Bronchial epithelial cell (primary cell): ENCODE measurements around the gene NCF2. TPM values are rescaled to one million over a fixed set of nuclear protein-coding genes. Genes with fewer than 3 reads are reported as not detected.

Experiments used
- DNase-seq: peaks from one replicate; pipeline ENCODE4 v3.0.0-alpha.2; 2010; ENCODE audit warnings: low read depth
- FAIRE-seq: peaks from 2 replicates; lab custom pipeline; 2011; peaks lifted over from hg19 to GRCh38; lab: Jason Lieb, UNC
- H3K27me3 ChIP-seq: 2 replicates; pipeline ENCODE4 v1.5.1; 2011; ENCODE audit warnings: low read length; ENCODE audit not compliant: control insufficient read depth, insufficient read depth
- H3K36me3 ChIP-seq: 2 replicates; pipeline ENCODE4 v1.5.1; 2011; ENCODE audit warnings: low read length; ENCODE audit not compliant: control insufficient read depth, insufficient read depth
- H3K4me3 ChIP-seq: 2 replicates; pipeline ENCODE4 v1.5.1; 2011; ENCODE audit warnings: mild to moderate bottlenecking, low read depth, low read length, control low read depth
- total RNA-seq: library from RNA; depleted of rRNA; stranded (reverse); fragments of >200 nt; gene quantifications from 2 replicates; pipeline ENCODE4 v1.2.1, GENCODE V29; 2014
- TF ChIP-seq, protein P1 (sequence below): IDR thresholded peaks from 2 replicates; pipeline ENCODE4 v1.5.1; 2011; ENCODE audit warnings: mild to moderate bottlenecking, moderate library complexity, low read length, control low read depth, inconsistent platforms; ENCODE audit not compliant: insufficient read depth, severe bottlenecking

NCF2 gene, protein sequence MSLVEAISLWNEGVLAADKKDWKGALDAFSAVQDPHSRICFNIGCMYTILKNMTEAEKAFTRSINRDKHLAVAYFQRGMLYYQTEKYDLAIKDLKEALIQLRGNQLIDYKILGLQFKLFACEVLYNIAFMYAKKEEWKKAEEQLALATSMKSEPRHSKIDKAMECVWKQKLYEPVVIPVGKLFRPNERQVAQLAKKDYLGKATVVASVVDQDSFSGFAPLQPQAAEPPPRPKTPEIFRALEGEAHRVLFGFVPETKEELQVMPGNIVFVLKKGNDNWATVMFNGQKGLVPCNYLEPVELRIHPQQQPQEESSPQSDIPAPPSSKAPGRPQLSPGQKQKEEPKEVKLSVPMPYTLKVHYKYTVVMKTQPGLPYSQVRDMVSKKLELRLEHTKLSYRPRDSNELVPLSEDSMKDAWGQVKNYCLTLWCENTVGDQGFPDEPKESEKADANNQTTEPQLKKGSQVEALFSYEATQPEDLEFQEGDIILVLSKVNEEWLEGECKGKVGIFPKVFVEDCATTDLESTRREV
- 96.4 and 202 TPM in 2 replicates for total RNA-seq

DNA sequence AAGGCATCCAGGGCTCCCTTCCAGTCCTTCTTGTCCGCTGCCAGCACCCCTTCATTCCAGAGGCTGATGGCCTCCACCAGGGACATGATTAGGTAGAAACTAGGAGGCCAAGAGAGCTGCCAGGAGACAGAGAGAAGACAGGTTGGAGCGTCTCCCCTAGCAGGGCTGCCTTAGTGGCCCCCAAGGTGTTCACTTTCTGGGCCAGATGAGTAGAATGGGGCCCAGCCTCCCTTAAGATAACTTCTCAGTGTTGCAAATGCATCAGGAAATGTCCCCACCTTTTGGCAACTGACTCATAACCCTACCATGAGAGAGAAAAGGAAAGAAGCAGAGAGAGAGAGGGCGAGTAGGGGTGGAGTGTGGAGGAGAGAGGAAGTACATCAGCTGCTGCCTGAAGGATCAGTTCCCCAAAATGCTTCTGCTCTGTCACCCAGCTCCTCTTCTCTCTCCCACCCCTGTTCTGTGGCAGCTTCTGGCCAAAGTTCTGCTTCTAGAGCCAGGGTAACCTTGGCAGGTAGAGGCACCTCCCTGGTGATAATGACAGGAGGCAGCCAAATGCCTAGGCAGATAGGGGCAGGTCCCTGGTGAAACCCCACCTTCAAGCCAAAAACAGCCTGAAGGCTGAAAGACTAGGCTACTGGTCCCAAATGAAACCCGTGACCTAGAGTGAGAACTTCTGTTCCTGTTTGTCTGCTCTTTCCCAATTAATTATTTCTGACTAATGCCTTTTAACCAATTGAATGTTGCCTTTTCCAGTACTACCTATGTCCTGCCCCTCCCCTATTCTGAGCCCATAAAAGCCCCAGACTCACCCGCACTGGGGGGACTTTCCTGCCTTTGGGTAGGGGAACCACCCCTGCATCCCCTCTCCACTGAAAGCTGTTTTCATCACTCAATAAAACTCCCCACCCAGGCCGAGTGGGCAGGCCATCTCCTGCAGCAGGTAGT lies at the start of gene NCF2:
TSS of gene NCF2 (minus strand) at position 216 of the 948 bp plus-strand sequence. CDS start at position 86, 130 bp downstream.
- Histone ChIP-seq H3K36me3 (no peaks in the 10 kb centered on the region), H3K4me3 (no peak within 1 kb of the TSS), H3K27me3 (no peaks in the 10 kb centered on the region)
- FAIRE-seq (no peak), DNase-seq (peak; percentile 82)
- TF ChIP-seq, protein P1, sequence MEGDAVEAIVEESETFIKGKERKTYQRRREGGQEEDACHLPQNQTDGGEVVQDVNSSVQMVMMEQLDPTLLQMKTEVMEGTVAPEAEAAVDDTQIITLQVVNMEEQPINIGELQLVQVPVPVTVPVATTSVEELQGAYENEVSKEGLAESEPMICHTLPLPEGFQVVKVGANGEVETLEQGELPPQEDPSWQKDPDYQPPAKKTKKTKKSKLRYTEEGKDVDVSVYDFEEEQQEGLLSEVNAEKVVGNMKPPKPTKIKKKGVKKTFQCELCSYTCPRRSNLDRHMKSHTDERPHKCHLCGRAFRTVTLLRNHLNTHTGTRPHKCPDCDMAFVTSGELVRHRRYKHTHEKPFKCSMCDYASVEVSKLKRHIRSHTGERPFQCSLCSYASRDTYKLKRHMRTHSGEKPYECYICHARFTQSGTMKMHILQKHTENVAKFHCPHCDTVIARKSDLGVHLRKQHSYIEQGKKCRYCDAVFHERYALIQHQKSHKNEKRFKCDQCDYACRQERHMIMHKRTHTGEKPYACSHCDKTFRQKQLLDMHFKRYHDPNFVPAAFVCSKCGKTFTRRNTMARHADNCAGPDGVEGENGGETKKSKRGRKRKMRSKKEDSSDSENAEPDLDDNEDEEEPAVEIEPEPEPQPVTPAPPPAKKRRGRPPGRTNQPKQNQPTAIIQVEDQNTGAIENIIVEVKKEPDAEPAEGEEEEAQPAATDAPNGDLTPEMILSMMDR, result no peak

DNA sequence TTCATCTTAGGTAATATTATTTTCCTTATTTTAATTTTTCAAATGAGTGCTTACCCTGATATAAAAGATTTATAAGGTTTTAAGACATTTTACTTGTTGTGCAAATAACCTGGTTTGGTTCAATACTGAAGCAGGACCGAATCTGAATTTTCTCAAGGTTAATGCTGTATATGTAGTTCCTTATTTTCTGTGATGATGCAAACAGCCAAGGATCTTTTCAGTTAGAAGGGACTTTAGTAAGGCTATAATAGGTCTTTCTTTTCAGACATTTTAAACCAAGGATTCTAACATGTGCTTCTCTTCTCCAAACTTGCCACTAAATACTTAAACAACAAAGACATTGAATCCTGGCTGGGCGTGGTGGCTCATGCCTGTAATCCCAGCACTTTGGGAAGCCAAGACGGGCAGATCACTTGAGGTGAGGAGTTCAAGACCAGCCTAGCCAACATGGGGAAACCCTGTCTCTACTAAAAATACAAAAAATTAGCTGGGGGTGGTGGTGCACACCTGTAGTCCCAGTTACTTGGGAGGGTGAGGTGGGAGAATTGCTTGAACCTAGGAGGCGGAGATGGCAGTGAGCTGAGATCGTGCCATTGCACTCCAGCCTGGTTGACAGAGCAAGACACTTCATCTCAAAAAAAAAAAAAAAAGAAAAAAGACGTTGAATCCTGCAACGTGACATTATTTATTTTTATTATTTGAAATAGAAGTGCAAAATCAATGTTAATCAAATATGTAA lies 48.6 kb upstream of the NCF2 start:
- no peak for DNase-seq
- no peak for FAIRE-seq

DNA sequence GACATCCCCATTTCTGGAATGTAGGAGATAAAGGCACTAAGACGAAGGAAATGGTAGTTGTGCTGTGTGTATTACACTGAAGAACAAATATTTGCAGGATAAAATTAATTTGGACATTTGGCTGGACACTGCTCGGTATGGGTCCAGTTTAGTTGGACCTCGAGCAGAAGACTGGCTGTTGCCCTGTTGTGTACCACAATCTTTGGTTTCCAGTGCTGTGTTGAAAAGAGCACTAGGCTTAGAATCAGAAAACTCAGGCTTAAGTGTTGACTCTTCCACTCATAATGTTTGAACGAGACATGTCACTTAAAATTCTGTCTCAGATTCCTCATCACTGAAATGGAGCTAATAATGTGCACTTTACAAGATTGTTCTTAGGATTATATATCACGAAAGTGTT lies 46.5 kb upstream of the NCF2 start:
- TF ChIP-seq, protein P1, result no peak
- Histone ChIP-seq H3K4me3 (no peak overlapping the region), H3K36me3 (peaks cover 2% of the 10 kb centered on the region), H3K27me3 (no peaks in the 10 kb centered on the region)
- FAIRE-seq (no peak), DNase-seq (no peak)

More for the DNA sequence above, 48.6 kb upstream of the NCF2 start:
- no peak overlapping the region for H3K4me3 ChIP-seq
- TF ChIP-seq, protein P1, result no peak
- H3K36me3 ChIP-seq, result no peaks in the 10 kb centered on the region
- H3K27me3 ChIP-seq, result no peaks in the 10 kb centered on the region

DNA sequence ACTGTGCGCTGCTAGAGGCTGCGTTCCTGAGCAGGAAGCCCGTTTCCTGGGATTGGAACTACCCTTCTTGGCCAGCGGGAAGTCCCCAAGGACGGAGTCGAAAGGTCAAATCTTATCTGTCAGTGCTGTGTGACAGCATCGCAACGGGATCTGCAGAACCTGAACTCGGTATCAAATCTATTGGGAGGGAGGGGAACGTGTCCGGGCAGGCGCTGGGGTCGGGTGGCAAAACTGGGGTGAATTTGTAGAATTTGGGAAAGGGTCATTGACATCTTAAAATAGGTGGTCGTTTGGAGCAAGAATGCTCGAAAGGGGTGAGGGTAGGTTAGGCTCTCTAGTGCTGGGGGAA lies 46.0 kb upstream of the NCF2 start:
- FAIRE-seq, result no peak
- no peaks in the 10 kb centered on the region for H3K27me3 ChIP-seq
- TF ChIP-seq, protein P1, result no peak
- H3K4me3 ChIP-seq, result peak overlapping the region; percentile 98
- peaks cover 2% of the 10 kb centered on the region for H3K36me3 ChIP-seq
- DNase-seq, result no peak

DNA sequence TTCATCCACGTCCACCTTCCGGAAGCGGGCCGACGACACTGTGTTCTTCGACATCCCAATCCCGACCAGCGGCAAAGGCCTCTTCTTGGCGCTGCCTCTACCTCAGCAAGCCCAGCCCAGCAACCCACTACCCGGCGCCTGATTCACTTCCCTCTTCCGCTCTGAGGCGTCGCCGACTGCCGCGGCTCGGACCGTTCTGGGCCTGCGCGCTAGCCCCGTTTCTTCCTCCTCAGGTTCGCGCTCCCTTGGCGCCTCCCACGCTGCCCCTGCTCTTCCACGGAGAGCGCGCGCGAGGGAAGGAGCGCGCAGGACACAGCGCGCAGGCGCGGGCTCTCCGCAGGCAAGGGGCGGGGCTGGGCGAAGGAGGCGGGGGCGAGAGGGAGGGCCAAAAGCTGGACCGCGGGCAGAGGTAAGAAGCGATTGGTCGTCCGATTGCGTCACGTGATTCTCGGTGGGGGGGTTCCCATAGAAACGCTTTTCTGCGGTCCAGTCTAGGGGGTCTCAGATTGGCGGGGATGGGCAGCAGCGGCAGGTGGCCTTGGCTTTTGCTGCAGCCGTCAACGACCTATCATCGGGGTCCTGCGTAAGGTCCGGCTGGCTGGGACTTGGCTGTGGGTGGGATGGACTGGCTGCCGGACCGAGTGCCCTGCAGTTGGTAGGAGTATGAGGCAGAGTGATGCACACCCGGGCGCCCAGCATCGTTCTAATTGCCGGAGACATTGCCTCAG lies 45.5 kb upstream of the NCF2 start, which contains the start of gene ARPC5:
TSS of gene ARPC5 (minus strand) at position 178 of the 728 bp plus-strand sequence. CDS start at position 54, 124 bp downstream.
- Histone ChIP-seq H3K4me3 (peak within 1 kb of the TSS; percentile 98), H3K36me3 (peaks cover 3% of the 10 kb centered on the region), H3K27me3 (no peaks in the 10 kb centered on the region)
- TF ChIP-seq, protein P1, result no peak
- FAIRE-seq (no peak), DNase-seq (peak; percentile 93)
